Large intestine (tissue), 3 donors: ENCODE measurements around the gene NRG3. TPM values are rescaled to one million over a fixed set of nuclear protein-coding genes. Genes with fewer than 3 reads are reported as not detected.

Source experiments
- DNase-seq, 2 donors: peaks; one replicate each; pipeline versions ENCODE4 v3.0.0 to v3.0.0-alpha.2; 2013
- H3K27ac ChIP-seq: one replicate; pipeline ENCODE4 v1.5.1; 2013; ENCODE audit warnings: low read length
- H3K27me3 ChIP-seq: 2 replicates; pipeline ENCODE4 v1.6.1; 2013; ENCODE audit warnings: low read length; ENCODE audit not compliant: control insufficient read depth, insufficient read depth
- H3K36me3 ChIP-seq: 2 replicates; pipeline ENCODE4 v1.6.1; 2013; ENCODE audit warnings: low read length; ENCODE audit not compliant: control insufficient read depth, insufficient read depth
- H3K4me1 ChIP-seq: one replicate; pipeline ENCODE4 v1.6.1; 2013; ENCODE audit warnings: low read length; ENCODE audit not compliant: control insufficient read depth, insufficient read depth
- H3K4me3 ChIP-seq: one replicate; pipeline ENCODE4 v1.5.1; 2013; ENCODE audit warnings: low read length
- H3K9me3 ChIP-seq: one replicate; pipeline ENCODE4 v1.6.1; 2013; ENCODE audit warnings: mild to moderate bottlenecking, low read depth, low read length, moderate library complexity; ENCODE audit not compliant: control insufficient read depth
- WGBS: methylation state at CpG from one replicate; pipeline ENCODE4 v1.1.5; 2013; ENCODE audit warnings: low lambda C conversion rate; ENCODE audit not compliant: insufficient coverage; 5-methylcytosine and 5-hydroxymethylcytosine counted together
- polyA plus RNA-seq: library from polyadenylated mRNA; unstranded; fragments of 120-200 nt; gene quantifications from one replicate; pipeline ENCODE4 v1.2.1, GENCODE V29; 2013

Gene NRG3
- polyA plus RNA-seq, 1 donor = 0.96 TPM

- no peaks in the 10 kb centered on the region for H3K36me3 ChIP-seq
- no peaks in the 10 kb centered on the region for H3K4me1 ChIP-seq
- 96% methylated on average over 3 of the region's 5 CpGs for WGBS
Observed at GRCh38 chr10:82472406-82473335, 597.7 kb downstream of the NRG3 start.

GRCh38 chr10:82477776-82478175 is 602.8 kb downstream of the NRG3 start:
- WGBS = 33% methylated on average over 1 of the region's 4 CpGs
- no peaks in the 10 kb centered on the region for H3K27me3 ChIP-seq
- no peak for DNase-seq

More at GRCh38 chr10:82472406-82473335, 597.7 kb downstream of the NRG3 start:
- Histone ChIP-seq H3K27ac (no peak overlapping the region), H3K9me3 (no peaks in the 10 kb centered on the region), H3K27me3 (no peaks in the 10 kb centered on the region), H3K4me3 (no peak overlapping the region)
- DNase-seq = no peak

GRCh38 chr10:82492647-82493046 is 617.7 kb downstream of the NRG3 start:
- Histone ChIP-seq H3K27ac (no peak overlapping the region), H3K4me3 (no peak overlapping the region), H3K27me3 (no peaks in the 10 kb centered on the region), H3K4me1 (no peaks in the 10 kb centered on the region), H3K36me3 (no peaks in the 10 kb centered on the region), H3K9me3 (no peaks in the 10 kb centered on the region)
- DNase-seq = no peak
- WGBS = no CpG with 5 or more reads among the region's 2 CpGs

More at GRCh38 chr10:82477776-82478175, 602.8 kb downstream of the NRG3 start:
- H3K4me1 ChIP-seq = no peaks in the 10 kb centered on the region
- H3K27ac ChIP-seq = no peak overlapping the region
- no peak overlapping the region for H3K4me3 ChIP-seq
- no peaks in the 10 kb centered on the region for H3K36me3 ChIP-seq
- no peaks in the 10 kb centered on the region for H3K9me3 ChIP-seq

- no peak for DNase-seq
- H3K27me3 ChIP-seq = no peaks in the 10 kb centered on the region
- no peak overlapping the region for H3K4me3 ChIP-seq
- H3K27ac ChIP-seq = no peak overlapping the region
- WGBS = 100% methylated on average over 1 of the region's 1 CpG
- H3K36me3 ChIP-seq = no peaks in the 10 kb centered on the region
- no peaks in the 10 kb centered on the region for H3K9me3 ChIP-seq
- no peaks in the 10 kb centered on the region for H3K4me1 ChIP-seq
Observed at GRCh38 chr10:82496114-82496513, 621.1 kb downstream of the NRG3 start.

GRCh38 chr10:82497439-82497838 is 622.4 kb downstream of the NRG3 start:
- Histone ChIP-seq H3K4me3 (no peak overlapping the region), H3K27ac (no peak overlapping the region), H3K4me1 (no peaks in the 10 kb centered on the region), H3K27me3 (no peaks in the 10 kb centered on the region), H3K36me3 (no peaks in the 10 kb centered on the region), H3K9me3 (no peaks in the 10 kb centered on the region)
- WGBS = no CpG with 5 or more reads among the region's 2 CpGs
- DNase-seq = no peak

- no peak overlapping the region for H3K27ac ChIP-seq
- no peaks in the 10 kb centered on the region for H3K9me3 ChIP-seq
- no peaks in the 10 kb centered on the region for H3K27me3 ChIP-seq
- DNase-seq = no peak
- no peaks in the 10 kb centered on the region for H3K36me3 ChIP-seq
- no peak overlapping the region for H3K4me3 ChIP-seq
- H3K4me1 ChIP-seq = no peaks in the 10 kb centered on the region
Observed at GRCh38 chr10:82498976-82499375, 624.0 kb downstream of the NRG3 start.

- Histone ChIP-seq H3K9me3 (no peaks in the 10 kb centered on the region), H3K27me3 (no peaks in the 10 kb centered on the region), H3K4me3 (no peak overlapping the region), H3K36me3 (no peaks in the 10 kb centered on the region), H3K27ac (no peak overlapping the region), H3K4me1 (no peaks in the 10 kb centered on the region)
- DNase-seq = no peak
- WGBS = 90% methylated on average over 2 of the region's 3 CpGs
Observed at GRCh38 chr10:82505009-82505408, 630.0 kb downstream of the NRG3 start.

GRCh38 chr10:82506680-82507376 is 631.8 kb downstream of the NRG3 start:
- WGBS = 100% methylated on average over 1 of the region's 3 CpGs
- Histone ChIP-seq H3K27ac (no peak overlapping the region), H3K36me3 (no peaks in the 10 kb centered on the region), H3K9me3 (no peaks in the 10 kb centered on the region), H3K4me1 (no peaks in the 10 kb centered on the region), H3K4me3 (no peak overlapping the region), H3K27me3 (no peaks in the 10 kb centered on the region)
- DNase-seq = no peak

- H3K4me3 ChIP-seq = no peak overlapping the region
- no peak for DNase-seq
- H3K4me1 ChIP-seq = no peaks in the 10 kb centered on the region
- WGBS = no CpG with 5 or more reads among the region's 1 CpG
- no peak overlapping the region for H3K27ac ChIP-seq
- H3K27me3 ChIP-seq = no peaks in the 10 kb centered on the region
- no peaks in the 10 kb centered on the region for H3K9me3 ChIP-seq
- no peaks in the 10 kb centered on the region for H3K36me3 ChIP-seq
Observed at GRCh38 chr10:82515256-82515655, 640.3 kb downstream of the NRG3 start.

- H3K36me3 ChIP-seq = no peaks in the 10 kb centered on the region
- H3K4me3 ChIP-seq = no peak overlapping the region
- H3K27ac ChIP-seq = no peak overlapping the region
- H3K9me3 ChIP-seq = no peaks in the 10 kb centered on the region
- H3K4me1 ChIP-seq = no peaks in the 10 kb centered on the region
- H3K27me3 ChIP-seq = no peaks in the 10 kb centered on the region
- no peak for DNase-seq
- WGBS = 90% methylated on average over 2 of the region's 4 CpGs
Observed at GRCh38 chr10:82529062-82529461, 654.1 kb downstream of the NRG3 start.
